Endothelial cell of umbilical vein (primary cell): ENCODE measurements around the gene LDLRAD3. TPM values are rescaled to one million over a fixed set of nuclear protein-coding genes. Genes with fewer than 3 reads are reported as not detected.

ENCODE experiments used
- BruUV-seq: library from RNA; stranded (reverse); fragments of 400-500 nt; replicated peaks from 2 replicates; lab custom pipeline; 2021; lab: Mats Ljungman, UMichigan
- CTCF ChIA-PET: fragments of 300-600, 350-600 bp; sonication (Branson Sonifier 250); formaldehyde crosslinking; loops from one replicate; lab custom pipeline; 2021; ENCODE audit warnings: antibody characterized with exemption, inconsistent platforms; lab: Charles Lee
- POLR2A ChIA-PET: fragments of 300-600, 350-600 bp; sonication (Branson Sonifier 250); formaldehyde crosslinking; loops from one replicate; lab custom pipeline; 2021; ENCODE audit warnings: antibody characterized with exemption, inconsistent platforms; lab: Charles Lee
- DNase-seq: peaks from one replicate; pipeline ENCODE4 v3.0.0-alpha.2; 2011; ENCODE audit warnings: low read depth, low spot score
- FAIRE-seq: peaks from 2 replicates; lab custom pipeline; 2011; peaks lifted over from hg19 to GRCh38; lab: Jason Lieb, UNC
- H2AFZ ChIP-seq: 2 replicates; pipeline ENCODE4 v1.6.0; 2012; ENCODE audit warnings: low read depth, low read length, control low read depth, inconsistent platforms
- H3K27ac ChIP-seq: 2 replicates; pipeline ENCODE4 v1.5.1; 2011; ENCODE audit warnings: low read depth, mild to moderate bottlenecking, control low read depth, low read length, moderate library complexity; ENCODE audit not compliant: insufficient read depth
- H3K27me3 ChIP-seq, 2 experiments: 2 replicates each; pipeline versions ENCODE4 v1.6.0 to v1.6.1; 2011; ENCODE audit warnings: low read length in 2 of 2, mixed read lengths in 1 of 2; ENCODE audit not compliant: control insufficient read depth in 2 of 2, insufficient read depth in 2 of 2
- H3K36me3 ChIP-seq, 2 experiments: 2 replicates in 1 of 2; 3 replicates in 1 of 2; pipeline ENCODE4 v1.5.1; 2011; ENCODE audit warnings: low read length in 2 of 2, mild to moderate bottlenecking in 1 of 2, moderate library complexity in 1 of 2; ENCODE audit not compliant: control insufficient read depth in 2 of 2, insufficient read depth in 2 of 2; ENCODE audit errors: extremely low read depth in 1 of 2
- H3K4me1 ChIP-seq: 3 replicates; pipeline ENCODE4 v1.5.1; 2011; ENCODE audit warnings: mild to moderate bottlenecking, low read length; ENCODE audit not compliant: control insufficient read depth, insufficient read depth; ENCODE audit errors: extremely low read depth
- H3K4me2 ChIP-seq: 2 replicates; pipeline ENCODE4 v1.6.1; 2011; ENCODE audit warnings: low read length, control low read depth, mixed read lengths; ENCODE audit not compliant: insufficient read depth
- H3K4me3 ChIP-seq, 3 experiments: fragments of 200-600 bp in 1 of 3; sonication (generic), shearing (Covaris generic) in 1 of 3; replicated peaks in 1 of 3; 2 replicates each; pipeline ENCODE4 v1.5.1; 2011 to 2016; ENCODE audit warnings: control low read depth in 3 of 3, low read length in 3 of 3, mild to moderate bottlenecking in 2 of 3, inconsistent platforms in 1 of 3, low read depth in 1 of 3, moderate library complexity in 1 of 3; ENCODE audit not compliant: insufficient read depth in 1 of 3
- H3K79me2 ChIP-seq: 2 replicates; pipeline ENCODE4 v1.6.0; 2012; ENCODE audit warnings: low read length, inconsistent platforms; ENCODE audit not compliant: control insufficient read depth, insufficient read depth
- H3K9ac ChIP-seq: replicated peaks from 2 replicates; pipeline ENCODE3; 2011; ENCODE audit warnings: low read length, control low read depth; ENCODE audit not compliant: insufficient read depth; ENCODE audit errors: extremely low read depth
- H3K9me1 ChIP-seq: replicated peaks from 3 replicates; pipeline ENCODE4 v1.6.0; 2011; ENCODE audit warnings: mild to moderate bottlenecking, low read length; ENCODE audit not compliant: control insufficient read depth, insufficient read depth; ENCODE audit errors: extremely low read depth
- H3K9me3 ChIP-seq: replicated peaks from 2 replicates; pipeline ENCODE4 v1.5.1; 2012; ENCODE audit warnings: low read length, inconsistent platforms; ENCODE audit not compliant: control insufficient read depth, insufficient read depth
- H4K20me1 ChIP-seq: replicated peaks from 2 replicates; pipeline ENCODE3; 2011; ENCODE audit warnings: mild to moderate bottlenecking, low read length; ENCODE audit not compliant: control insufficient read depth, insufficient read depth; ENCODE audit errors: extremely low read depth
- FOS ChIP-seq: IDR thresholded peaks from 2 replicates; pipeline ENCODE4 v1.6.1; 2011; ENCODE audit warnings: mild to moderate bottlenecking, low read length, moderate library complexity, borderline replicate concordance; ENCODE audit not compliant: insufficient read depth
- GATA2 ChIP-seq: IDR thresholded peaks from 2 replicates; pipeline ENCODE4 v1.7.0; 2011; ENCODE audit warnings: low read depth, mild to moderate bottlenecking, moderate library complexity, mixed read lengths, low read length; ENCODE audit not compliant: insufficient read length, insufficient read depth
- JUN ChIP-seq: IDR thresholded peaks from 2 replicates; pipeline ENCODE4 v1.6.1; 2011; ENCODE audit warnings: borderline replicate concordance, low read depth; ENCODE audit not compliant: insufficient read length, insufficient read depth
- POLR2AphosphoS5 ChIP-seq: IDR thresholded peaks from 2 replicates; pipeline ENCODE4 v1.6.1; 2012; ENCODE audit warnings: low read depth, mild to moderate bottlenecking, control low read depth, low read length, moderate library complexity; ENCODE audit not compliant: insufficient read depth
- dilution Hi-C: fragments of 300-500 bp; cut with MboI; formaldehyde crosslinking; loops from one replicate; pipeline ENCODE4 v1.15.0; 2019; ENCODE audit warnings: low sequenced_read_pairs; ENCODE audit not compliant: extremely low pct_ligation_motif_present
- intact Hi-C: fragments of 100-400 bp; cut with micrococcal nuclease; formaldehyde crosslinking; loops from one replicate; pipeline ENCODE4 v1.10.0; 2022
- polyA plus RNA-seq, 4 experiments: library from polyadenylated mRNA; depleted of rRNA in 3 of 4; stranded (reverse) in 3 of 4; unstranded in 1 of 4; fragments of >200 nt; gene quantifications; 2 replicates each; pipeline versions ENCODE4 v1.2.1 to v1.2.3, GENCODE V29; 2011 to 2012; ENCODE audit warnings: missing spikeins in 1 of 4
- total RNA-seq: library from RNA; stranded (reverse); gene quantifications from 2 replicates; pipeline ENCODE4 v1.2.3, GENCODE V29; 2021
- TF ChIP-seq, protein P1 (sequence below), 2 donors: IDR thresholded peaks; 1 replicate in 1 of 2; 2 replicates in 1 of 2; pipeline ENCODE4 v1.5.1; 2011; ENCODE audit warnings: low read length in 2 of 2, mild to moderate bottlenecking in 2 of 2, moderate library complexity in 2 of 2, control low read depth in 1 of 2, inconsistent platforms in 1 of 2, low read depth in 1 of 2; ENCODE audit not compliant: insufficient read depth in 1 of 2; ENCODE audit errors: extremely low read depth in 1 of 2

Gene LDLRAD3
- total and polyA plus RNA-seq, 2 donors (not counting 3 experiments of a cell fraction or from before 2014, with no cell fraction given), result 17.9 to 25.1 TPM

DNA sequence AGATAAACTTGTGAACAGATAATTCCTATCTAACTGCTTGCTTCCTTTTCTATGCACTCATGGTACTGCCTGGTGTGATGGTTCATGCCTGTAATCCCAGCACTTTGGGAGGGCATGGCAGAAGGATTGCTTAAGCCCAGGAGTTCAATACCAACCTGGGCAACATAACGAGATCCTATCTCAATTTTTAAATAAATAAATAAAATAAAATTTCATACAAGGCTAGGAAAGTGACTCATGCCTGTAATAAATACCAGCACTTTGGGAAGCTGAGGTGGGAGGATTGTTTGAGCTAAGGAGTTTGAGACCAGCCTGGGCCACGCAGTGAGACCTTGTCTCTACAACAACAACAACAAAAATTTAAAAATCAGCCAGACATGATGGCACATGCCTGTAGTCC is 178.8 kb downstream of the LDLRAD3 start:
- Histone ChIP-seq H4K20me1 (no peaks in the 10 kb centered on the region), H2AFZ (no peak overlapping the region), H3K27me3 (no peaks in the 10 kb centered on the region), H3K79me2 (no peaks in the 10 kb centered on the region), H3K4me1 (peaks cover 16% of the 10 kb centered on the region), H3K36me3 (no peaks in the 10 kb centered on the region), H3K9me3 (no peaks in the 10 kb centered on the region), H3K4me3 (no peak overlapping the region), H3K9me1 (no peaks in the 10 kb centered on the region), H3K27ac (no peak overlapping the region), H3K4me2 (no peak overlapping the region), H3K9ac (no peak overlapping the region)
- intact Hi-C loops, result no loop called here
- no TSS peak for BruUV-seq
- TF ChIP-seq JUN (peak; percentile 2), FOS (peak; percentile 45), POLR2AphosphoS5 (no peak), GATA2 (peak; percentile 55)
- TF ChIP-seq, protein P1, sequence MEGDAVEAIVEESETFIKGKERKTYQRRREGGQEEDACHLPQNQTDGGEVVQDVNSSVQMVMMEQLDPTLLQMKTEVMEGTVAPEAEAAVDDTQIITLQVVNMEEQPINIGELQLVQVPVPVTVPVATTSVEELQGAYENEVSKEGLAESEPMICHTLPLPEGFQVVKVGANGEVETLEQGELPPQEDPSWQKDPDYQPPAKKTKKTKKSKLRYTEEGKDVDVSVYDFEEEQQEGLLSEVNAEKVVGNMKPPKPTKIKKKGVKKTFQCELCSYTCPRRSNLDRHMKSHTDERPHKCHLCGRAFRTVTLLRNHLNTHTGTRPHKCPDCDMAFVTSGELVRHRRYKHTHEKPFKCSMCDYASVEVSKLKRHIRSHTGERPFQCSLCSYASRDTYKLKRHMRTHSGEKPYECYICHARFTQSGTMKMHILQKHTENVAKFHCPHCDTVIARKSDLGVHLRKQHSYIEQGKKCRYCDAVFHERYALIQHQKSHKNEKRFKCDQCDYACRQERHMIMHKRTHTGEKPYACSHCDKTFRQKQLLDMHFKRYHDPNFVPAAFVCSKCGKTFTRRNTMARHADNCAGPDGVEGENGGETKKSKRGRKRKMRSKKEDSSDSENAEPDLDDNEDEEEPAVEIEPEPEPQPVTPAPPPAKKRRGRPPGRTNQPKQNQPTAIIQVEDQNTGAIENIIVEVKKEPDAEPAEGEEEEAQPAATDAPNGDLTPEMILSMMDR (IDR thresholded peaks at IDR 0.05; ENCODE audit: extremely low read depth in 1 of 2, insufficient read depth in 1 of 2, low read depth in 1 of 2, low read length in 2 of 2), result no peak
- FAIRE-seq (peak; percentile 82), DNase-seq (peak; percentile 46)
- dilution Hi-C loops, result no loop called here
- CTCF ChIA-PET, result interaction anchor here (0.7 to 3.5 kb wide), 9 partner anchors 9 to 301 kb away, joined by 3 to 24 read pairs (median 5); no protein-coding TSS in a partner anchor
- POLR2A ChIA-PET, result no interaction called here
